HUES64 (cell line): ENCODE measurements around the gene ADGB.

Experiments used
- H3K27ac ChIP-seq: 2 replicates; pipeline ENCODE4 v1.7.0; 2013; ENCODE audit warnings: low read depth, low read length, inconsistent platforms
- H3K27me3 ChIP-seq: 2 replicates; pipeline ENCODE4 v1.6.1; 2013; ENCODE audit warnings: mild to moderate bottlenecking, low read length; ENCODE audit not compliant: insufficient read depth
- H3K36me3 ChIP-seq: 2 replicates; pipeline ENCODE4 v1.6.1; 2013; ENCODE audit warnings: mild to moderate bottlenecking, low read length; ENCODE audit not compliant: insufficient read depth
- H3K4me1 ChIP-seq: 2 replicates; pipeline ENCODE4 v1.6.1; 2013; ENCODE audit warnings: mild to moderate bottlenecking, low read length, moderate library complexity; ENCODE audit not compliant: insufficient read depth
- H3K4me3 ChIP-seq: 2 replicates; pipeline ENCODE4 v1.5.1; 2013; ENCODE audit warnings: mild to moderate bottlenecking, low read length, moderate library complexity
- H3K9ac ChIP-seq: 2 replicates; pipeline ENCODE4 v1.6.1; 2013; ENCODE audit warnings: mild to moderate bottlenecking, low read depth, low read length
- H3K9me3 ChIP-seq: 2 replicates; pipeline ENCODE4 v1.6.1; 2013; ENCODE audit warnings: low read depth, low read length; ENCODE audit not compliant: insufficient read depth
- WGBS: fragments of 150-250, 120-280 bp; methylation state at CpG from one replicate; pipeline ENCODE4 v1.1.7; 2013; ENCODE audit warnings: missing lambda C conversion rate; 5-methylcytosine and 5-hydroxymethylcytosine counted together

Gene ADGB

DNA sequence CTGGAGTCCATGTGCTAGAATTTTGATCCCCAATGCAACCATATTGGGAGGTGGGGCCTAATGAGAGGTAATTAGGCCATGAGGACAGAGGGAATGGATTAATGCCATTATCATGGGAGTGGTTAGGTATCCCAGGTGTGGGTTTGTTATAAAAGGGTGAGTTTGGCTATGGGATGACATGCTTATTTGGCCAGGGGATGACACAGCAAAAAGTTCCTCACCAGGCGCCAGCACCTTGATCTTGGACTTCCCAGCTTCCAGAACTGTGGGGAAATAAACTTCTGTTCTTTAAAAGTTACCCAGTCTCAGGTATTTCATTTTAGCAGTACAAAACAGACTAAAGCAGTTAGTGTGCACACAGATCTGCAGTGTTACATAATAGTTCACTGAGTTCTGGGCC, 84.1 kb downstream of the ADGB start:
- H3K27ac ChIP-seq = no peak overlapping the region
- H3K36me3 ChIP-seq = no peaks in the 10 kb centered on the region
- 100% methylated on average over 1 of the region's 1 CpG for WGBS
- H3K9ac ChIP-seq = no peak overlapping the region
- no peaks in the 10 kb centered on the region for H3K4me1 ChIP-seq
- H3K4me3 ChIP-seq = no peak overlapping the region
- no peaks in the 10 kb centered on the region for H3K9me3 ChIP-seq
- H3K27me3 ChIP-seq = no peaks in the 10 kb centered on the region

GRCh38 chr6:146689806-146690205, 91.0 kb downstream of the ADGB start:
- Histone ChIP-seq H3K27ac (no peak overlapping the region), H3K4me1 (no peaks in the 10 kb centered on the region)
- WGBS = 88% methylated on average over 4 of the region's 4 CpGs

DNA sequence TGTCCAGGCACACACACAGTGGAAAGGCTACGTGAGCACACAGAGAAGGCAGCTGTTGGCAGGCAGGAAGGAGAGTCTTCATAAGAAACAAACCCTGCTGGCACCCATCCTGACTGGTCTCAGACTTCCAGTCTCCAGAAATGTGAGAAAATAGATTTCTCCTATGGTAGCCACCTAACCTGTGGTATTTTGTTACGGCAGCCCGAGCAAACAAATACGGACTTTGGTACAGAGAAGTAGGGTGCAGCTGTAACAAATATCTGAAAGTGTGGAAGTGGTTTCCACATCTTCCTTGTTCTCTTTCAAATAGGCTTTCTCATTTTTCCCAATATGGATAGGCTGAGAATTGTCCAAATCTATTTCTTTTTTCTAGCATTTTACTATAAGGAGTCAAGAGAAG, 94.6 kb downstream of the ADGB start:
- no peak overlapping the region for H3K27ac ChIP-seq
- no peaks in the 10 kb centered on the region for H3K36me3 ChIP-seq
- no peak overlapping the region for H3K4me3 ChIP-seq
- H3K9me3 ChIP-seq = no peaks in the 10 kb centered on the region
- 92% methylated on average over 4 of the region's 4 CpGs for WGBS
- H3K4me1 ChIP-seq = no peaks in the 10 kb centered on the region
- H3K27me3 ChIP-seq = no peaks in the 10 kb centered on the region
- no peak overlapping the region for H3K9ac ChIP-seq

More at GRCh38 chr6:146689806-146690205, 91.0 kb downstream of the ADGB start:
- no peaks in the 10 kb centered on the region for H3K36me3 ChIP-seq
- H3K9ac ChIP-seq = no peak overlapping the region
- H3K9me3 ChIP-seq = no peaks in the 10 kb centered on the region
- no peaks in the 10 kb centered on the region for H3K27me3 ChIP-seq
- H3K4me3 ChIP-seq = no peak overlapping the region

GRCh38 chr6:146697921-146698320, 99.1 kb downstream of the ADGB start:
- H3K27ac ChIP-seq = no peak overlapping the region
- H3K9ac ChIP-seq = no peak overlapping the region
- no peak overlapping the region for H3K4me3 ChIP-seq
- H3K36me3 ChIP-seq = no peaks in the 10 kb centered on the region
- no CpG with 5 or more reads among the region's 2 CpGs for WGBS
- no peaks in the 10 kb centered on the region for H3K4me1 ChIP-seq
- H3K9me3 ChIP-seq = no peaks in the 10 kb centered on the region
- no peaks in the 10 kb centered on the region for H3K27me3 ChIP-seq

GRCh38 chr6:146700078-146700686, 101.4 kb downstream of the ADGB start:
- 47% methylated on average over 5 of the region's 6 CpGs for WGBS
- H3K27ac ChIP-seq = no peak overlapping the region
- H3K4me3 ChIP-seq = no peak overlapping the region
- no peaks in the 10 kb centered on the region for H3K9me3 ChIP-seq
- H3K36me3 ChIP-seq = no peaks in the 10 kb centered on the region
- H3K9ac ChIP-seq = no peak overlapping the region
- no peaks in the 10 kb centered on the region for H3K27me3 ChIP-seq
- H3K4me1 ChIP-seq = no peaks in the 10 kb centered on the region

- WGBS = 75% methylated on average over 2 of the region's 2 CpGs
- H3K27me3 ChIP-seq = no peaks in the 10 kb centered on the region
- no peak overlapping the region for H3K9ac ChIP-seq
- no peaks in the 10 kb centered on the region for H3K36me3 ChIP-seq
- H3K4me3 ChIP-seq = no peak overlapping the region
- no peaks in the 10 kb centered on the region for H3K9me3 ChIP-seq
- H3K4me1 ChIP-seq = no peaks in the 10 kb centered on the region
- no peak overlapping the region for H3K27ac ChIP-seq
These were observed 102.9 kb downstream of the ADGB start for GRCh38 chr6:146701632-146702031.

GRCh38 chr6:146709036-146709622, 110.4 kb downstream of the ADGB start:
- no peak overlapping the region for H3K9ac ChIP-seq
- H3K36me3 ChIP-seq = no peaks in the 10 kb centered on the region
- H3K9me3 ChIP-seq = no peaks in the 10 kb centered on the region
- no peak overlapping the region for H3K4me3 ChIP-seq
- no peaks in the 10 kb centered on the region for H3K4me1 ChIP-seq
- no peak overlapping the region for H3K27ac ChIP-seq
- 89% methylated on average over 2 of the region's 2 CpGs for WGBS
- no peaks in the 10 kb centered on the region for H3K27me3 ChIP-seq

DNA sequence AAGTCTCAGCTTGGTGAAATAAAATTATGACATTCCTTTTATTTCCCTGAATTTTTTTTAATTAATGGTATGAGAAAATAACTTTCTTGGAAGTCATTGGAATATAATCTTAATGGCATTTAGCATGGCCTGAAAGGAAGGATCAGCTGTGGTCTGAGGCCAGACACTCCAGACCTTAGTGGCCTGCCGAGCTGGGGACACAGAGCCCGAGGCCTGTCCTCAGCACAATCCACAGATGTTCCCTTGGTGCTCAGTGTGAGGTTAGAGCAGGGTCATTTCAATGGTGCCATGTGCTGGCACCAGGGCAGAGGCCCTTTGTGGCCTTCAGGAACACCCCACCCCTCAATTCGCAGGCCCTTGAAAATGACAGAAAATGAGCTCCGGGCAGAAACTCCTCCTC, 120.6 kb downstream of the ADGB start:
- Histone ChIP-seq H3K27me3 (no peaks in the 10 kb centered on the region), H3K4me3 (no peak overlapping the region)
- WGBS = 83% methylated on average over 4 of the region's 4 CpGs

DNA sequence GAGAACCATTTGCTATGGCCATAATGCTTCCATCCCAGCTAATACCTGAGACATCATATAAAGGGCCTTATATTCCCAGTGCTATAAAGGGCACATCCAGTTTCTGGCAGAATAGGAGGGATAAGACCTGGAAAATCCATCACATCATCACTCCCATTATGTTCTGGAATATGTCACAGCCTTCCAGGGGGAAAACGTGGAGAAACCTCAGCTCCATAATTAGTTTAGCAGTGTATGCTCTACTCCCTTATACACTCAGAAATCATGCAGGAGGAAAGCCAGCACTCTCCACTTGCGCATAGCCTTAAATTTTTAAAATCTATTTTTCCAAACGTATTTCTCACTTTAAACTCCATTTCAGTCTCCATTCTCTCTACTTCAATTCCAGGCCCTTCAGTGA, 140.9 kb downstream of the ADGB start:
- WGBS = 89% methylated on average over 3 of the region's 3 CpGs
- Histone ChIP-seq H3K27me3 (no peaks in the 10 kb centered on the region), H3K27ac (no peak overlapping the region), H3K9me3 (no peaks in the 10 kb centered on the region), H3K36me3 (no peaks in the 10 kb centered on the region), H3K4me1 (no peaks in the 10 kb centered on the region), H3K9ac (no peak overlapping the region), H3K4me3 (no peak overlapping the region)

More for the DNA sequence above, 120.6 kb downstream of the ADGB start:
- no peak overlapping the region for H3K27ac ChIP-seq
- H3K9me3 ChIP-seq = no peaks in the 10 kb centered on the region
- H3K9ac ChIP-seq = no peak overlapping the region
- H3K4me1 ChIP-seq = no peaks in the 10 kb centered on the region
- no peaks in the 10 kb centered on the region for H3K36me3 ChIP-seq

DNA sequence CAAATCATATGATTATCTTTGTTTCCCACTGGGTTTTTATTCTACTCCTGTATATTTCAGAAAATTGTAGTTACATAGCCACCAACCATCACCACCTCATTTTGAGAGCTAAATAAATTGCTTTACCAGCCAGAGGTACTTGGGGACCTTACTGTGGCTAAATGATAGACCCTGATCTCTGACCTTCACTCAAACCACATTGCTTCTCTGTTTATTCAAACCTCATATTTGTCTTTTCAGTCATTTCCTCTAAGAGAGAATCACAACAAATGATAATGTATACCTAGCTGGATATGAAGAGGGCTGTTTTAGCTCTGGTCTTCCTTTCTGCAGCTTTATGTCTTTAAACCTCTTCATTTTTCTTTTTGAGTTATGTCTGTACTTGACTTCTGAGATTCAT, 142.8 kb downstream of the ADGB start:
- H3K36me3 ChIP-seq = no peaks in the 10 kb centered on the region
- H3K4me3 ChIP-seq = no peak overlapping the region
- H3K27ac ChIP-seq = no peak overlapping the region
- H3K9ac ChIP-seq = no peak overlapping the region
- H3K4me1 ChIP-seq = no peaks in the 10 kb centered on the region
- H3K27me3 ChIP-seq = no peaks in the 10 kb centered on the region
- H3K9me3 ChIP-seq = no peaks in the 10 kb centered on the region

DNA sequence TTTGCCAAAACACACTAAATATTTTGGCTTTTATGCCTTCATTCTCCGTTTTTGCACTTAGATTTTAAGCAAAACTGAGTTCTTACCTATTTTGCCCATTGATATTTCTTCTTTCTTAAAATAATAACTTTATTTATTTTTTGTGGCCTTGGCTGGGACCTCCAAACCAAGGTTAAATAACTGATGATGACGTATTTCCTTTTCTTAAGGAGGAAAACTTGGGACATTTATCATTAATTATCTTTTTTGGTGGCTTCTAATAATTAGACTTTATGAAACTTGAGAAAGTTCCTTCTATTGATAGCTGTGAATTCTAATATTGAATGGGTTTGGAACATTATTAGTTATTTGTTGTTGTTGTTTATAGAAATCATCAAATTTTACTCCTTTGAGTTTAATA, 154.5 kb downstream of the ADGB start:
- Histone ChIP-seq H3K27me3 (no peaks in the 10 kb centered on the region), H3K9me3 (0 out of 2 replicates have a peak, but pooled peaks cover 2% of the 10 kb centered on the region), H3K27ac (no peak overlapping the region), H3K36me3 (no peaks in the 10 kb centered on the region), H3K4me1 (no peaks in the 10 kb centered on the region), H3K9ac (no peak overlapping the region), H3K4me3 (no peak overlapping the region)
- 91% methylated on average over 2 of the region's 2 CpGs for WGBS

GRCh38 chr6:146767632-146768031, 168.9 kb downstream of the ADGB start:
- no peaks in the 10 kb centered on the region for H3K36me3 ChIP-seq
- no peaks in the 10 kb centered on the region for H3K27me3 ChIP-seq
- WGBS = 94% methylated on average over 1 of the region's 1 CpG
- no peak overlapping the region for H3K9ac ChIP-seq
- no peak overlapping the region for H3K27ac ChIP-seq
- H3K4me3 ChIP-seq = no peak overlapping the region
- no peaks in the 10 kb centered on the region for H3K4me1 ChIP-seq
- H3K9me3 ChIP-seq = no peaks in the 10 kb centered on the region
